ENCODE measurements around the gene CD6.

GRCh38 chr11:61061081-61061826 lies 89.8 kb downstream of the CD6 start:
- TF ChIP-seq SPI1 (IDR thresholded peaks at IDR 0.05; ENCODE audit: low read depth, low read length) (peak; percentile 98), POLR2A (IDR thresholded peaks at IDR 0.05; ENCODE audit: low read depth, low read length) (peak; percentile 28; the same call in 1 of the 2 replicates), POLR2AphosphoS5 (IDR thresholded peaks at IDR 0.05; ENCODE audit: low read depth, low read length) (peak; percentile 48; the same call in 1 of the 2 replicates), TAF1 (IDR thresholded peaks at IDR 0.05; ENCODE audit: low read depth, low read length) (no peak), PAX5 (IDR thresholded peaks at IDR 0.05; ENCODE audit: insufficient read depth, low read length, severe bottlenecking) (peak; percentile 2), POU2F2 (IDR thresholded peaks at IDR 0.05; ENCODE audit: low read depth, low read length) (peak; percentile 54)
